GM21515 (cell line): ENCODE results near the gene KLF2.
"Not testable (repeated sequence)": the region's sequence is repeated elsewhere in the genome, so short reads cannot be mapped to it uniquely, and the experiment has no call there.

ENCODE experiments used
- ATAC-seq: cut with Tn5 transposase; IDR thresholded peaks from one replicate; pipeline ENCODE4 v1.9.1; 2021; ENCODE audit not compliant: unreplicated experiment

Gene KLF2

GRCh38 chr19:16324384-16325160, at the start of gene KLF2:
Gene KLF2, plus strand, starts transcription at chr19:16324826. Its CDS starts 98 bp downstream, at chr19:16324924.
- ATAC-seq, result peak; percentile 65

- no peak for ATAC-seq
These were observed 44.3 kb upstream of the KLF2 start for GRCh38 chr19:16280306-16280705.

- no peak for ATAC-seq
These were observed 42.9 kb upstream of the KLF2 start for GRCh38 chr19:16281743-16282142.

GRCh38 chr19:16283210-16284061, 41.2 kb upstream of the KLF2 start:
- no peak for ATAC-seq

- no peak for ATAC-seq
These were observed 40.1 kb upstream of the KLF2 start for GRCh38 chr19:16284505-16284904.

GRCh38 chr19:16285079-16285478, 39.5 kb upstream of the KLF2 start:
- not testable (repeated sequence) for ATAC-seq

GRCh38 chr19:16285769-16286498, 38.7 kb upstream of the KLF2 start:
- ATAC-seq, result no peak

- no peak for ATAC-seq
These were observed 36.1 kb upstream of the KLF2 start for GRCh38 chr19:16288544-16288943.

- no peak for ATAC-seq
These were observed 35.0 kb upstream of the KLF2 start for GRCh38 chr19:16289594-16289993.

- no peak for ATAC-seq
These were observed 33.9 kb upstream of the KLF2 start for GRCh38 chr19:16290692-16291091.

- no peak for ATAC-seq
These were observed 31.2 kb upstream of the KLF2 start for GRCh38 chr19:16293118-16294091.

- no peak for ATAC-seq
These were observed 29.6 kb upstream of the KLF2 start for GRCh38 chr19:16295057-16295456.

- ATAC-seq, result no peak
These were observed 27.9 kb upstream of the KLF2 start for GRCh38 chr19:16296713-16297112.

GRCh38 chr19:16297575-16298178, 26.9 kb upstream of the KLF2 start:
- no peak for ATAC-seq

GRCh38 chr19:16298334-16298733, 26.3 kb upstream of the KLF2 start:
- no peak for ATAC-seq

GRCh38 chr19:16301999-16302694, 22.5 kb upstream of the KLF2 start:
- no peak for ATAC-seq

GRCh38 chr19:16303755-16304154, 20.9 kb upstream of the KLF2 start:
- no peak for ATAC-seq

GRCh38 chr19:16304511-16304910, 20.1 kb upstream of the KLF2 start:
- not testable (repeated sequence) for ATAC-seq

- not testable (repeated sequence) for ATAC-seq
These were observed 19.6 kb upstream of the KLF2 start for GRCh38 chr19:16305060-16305459.
